ENCODE data around the gene PDE4D. TPM values are rescaled to one million over a fixed set of nuclear protein-coding genes. Genes with fewer than 3 reads are reported as not detected.

Gene PDE4D
- total RNA-seq, 1 experiment from 2014 or later, result 2.1 TPM

GRCh38 chr5:59792983-59793585 is 100.4 kb downstream of the PDE4D start:
- H2BK15ac ChIP-seq (ENCODE audit: low read depth, low read length), result no peak overlapping the region
- H3K14ac ChIP-seq (ENCODE audit: insufficient read depth, low read length), result no peak overlapping the region
- no peak overlapping the region for H3K23ac ChIP-seq (ENCODE audit: insufficient read length, low read depth, low read length)
- peaks cover 11 to 14% of the 10 kb centered on the region in 2 experiments for H3K4me1 Mint-ChIP-seq
- H3K79me2 ChIP-seq (ENCODE audit: insufficient read depth, low read length), result no peaks in the 10 kb centered on the region
- no peaks in the 10 kb centered on the region; the same call in 1 of the 2 replicates for H3K27me3 Mint-ChIP-seq (ENCODE audit: low read depth)
- no CpG with 5 or more reads among the region's 6 CpGs for WGBS (ENCODE audit: extremely low coverage, insufficient read length, low lambda C conversion rate)
- H4K8ac ChIP-seq (replicated peaks; ENCODE audit: insufficient read length, low read depth, low read length), result no peak overlapping the region
- no peak overlapping the region for H3K4me3 Mint-ChIP-seq
- H3K4ac ChIP-seq (ENCODE audit: low read depth, low read length), result no peak overlapping the region
- H3K27ac Mint-ChIP-seq, result peak overlapping the region in 1 of 3 experiments; percentile 7; a peak in 1 of 7 replicates
- no peaks in the 10 kb centered on the region for H3K36me3 Mint-ChIP-seq (ENCODE audit: insufficient read depth in 1 of 3, low read depth in 3 of 3)
- H3K9me3 Mint-ChIP-seq, result no peaks in the 10 kb centered on the region
- no peak overlapping the region for H2AK5ac ChIP-seq (ENCODE audit: insufficient read length, low read length)
- H3K4me1 ChIP-seq (ENCODE audit: insufficient read depth, low read length), result no peaks in the 10 kb centered on the region; the same call in 1 of the 2 replicates
- H3K9me3 ChIP-seq (ENCODE audit: control insufficient read depth, low read depth, low read length), result no peaks in the 10 kb centered on the region
- H3K27me3 ChIP-seq (ENCODE audit: insufficient read depth, low read length), result no peaks in the 10 kb centered on the region
- H2BK20ac ChIP-seq (ENCODE audit: low read depth, low read length, poor library complexity, severe bottlenecking), result no peak overlapping the region
- H2BK5ac ChIP-seq (ENCODE audit: insufficient read length, low read length), result no peak overlapping the region
- H3K9ac ChIP-seq (ENCODE audit: extremely low read depth, insufficient read length, low read length), result no peak overlapping the region
- no peak overlapping the region for H3K56ac ChIP-seq (ENCODE audit: insufficient read length, low read depth, low read length)
- no peak overlapping the region for H3K18ac ChIP-seq (ENCODE audit: insufficient read length, low read depth, low read length)
- TF ChIP-seq CTCF (conservative IDR thresholded peaks at IDR 0.05), result no peak
- H2BK120ac ChIP-seq (ENCODE audit: low read depth, low read length, poor library complexity, severe bottlenecking), result no peak overlapping the region
- no peak overlapping the region for H3K4me2 ChIP-seq (ENCODE audit: insufficient read depth, insufficient read length, low read length)
- H3K27ac ChIP-seq (ENCODE audit: insufficient read length, low read depth, low read length), result no peak overlapping the region
- no peak overlapping the region for H4K5ac ChIP-seq (ENCODE audit: insufficient read length, low read depth, low read length)
- H2AFZ ChIP-seq (ENCODE audit: low read length), result no peak overlapping the region
- DNase-seq, result no peak
- no peak overlapping the region for H2BK12ac ChIP-seq (ENCODE audit: insufficient read length, low read depth, low read length)
- no peak overlapping the region for H3T11ph ChIP-seq (ENCODE audit: low read length)
- H4K91ac ChIP-seq (ENCODE audit: insufficient read length, low read depth, low read length), result no peak overlapping the region
- no peaks in the 10 kb centered on the region for H3K23me2 ChIP-seq (ENCODE audit: insufficient read length, low read depth, low read length, poor library complexity, severe bottlenecking)
- H4K20me1 ChIP-seq (ENCODE audit: control insufficient read depth, insufficient read depth, insufficient read length), result no peaks in the 10 kb centered on the region
- no peaks in the 10 kb centered on the region for H3K79me1 ChIP-seq (ENCODE audit: insufficient read depth, low read depth, low read length, poor library complexity, severe bottlenecking)
